Mammary epithelial cell (primary cell): ENCODE measurements around the gene TM9SF4.

Experiments used
- CTCF ChIP-seq, 2 donors: IDR thresholded peaks in 1 of 2; conservative IDR thresholded peaks in 1 of 2; 2 replicates each; pipeline ENCODE4 v1.5.1; 2011 to 2012; ENCODE audit warnings: inconsistent platforms in 2 of 2, low read length in 2 of 2, mild to moderate bottlenecking in 2 of 2, control low read depth in 1 of 2, low read depth in 1 of 2; ENCODE audit not compliant: insufficient read depth in 1 of 2; ENCODE audit errors: extremely low read depth in 1 of 2
- EZH2 ChIP-seq: IDR thresholded peaks from 2 replicates; pipeline ENCODE4 v1.6.1; 2012; ENCODE audit warnings: low read length, inconsistent platforms, borderline replicate concordance

GRCh38 chr20:32069711-32070110 is 39.8 kb upstream of the TM9SF4 start:
- no peak for TF ChIP-seq CTCF (conservative IDR thresholded peaks at IDR 0.05 in 1 of 2, IDR thresholded peaks at IDR 0.05 in 1 of 2; ENCODE audit: extremely low read depth in 1 of 2, insufficient read depth in 1 of 2, low read depth in 1 of 2, low read length in 2 of 2)
- TF ChIP-seq EZH2, result no peak
